ENCODE data around the gene EGR1.

DNA sequence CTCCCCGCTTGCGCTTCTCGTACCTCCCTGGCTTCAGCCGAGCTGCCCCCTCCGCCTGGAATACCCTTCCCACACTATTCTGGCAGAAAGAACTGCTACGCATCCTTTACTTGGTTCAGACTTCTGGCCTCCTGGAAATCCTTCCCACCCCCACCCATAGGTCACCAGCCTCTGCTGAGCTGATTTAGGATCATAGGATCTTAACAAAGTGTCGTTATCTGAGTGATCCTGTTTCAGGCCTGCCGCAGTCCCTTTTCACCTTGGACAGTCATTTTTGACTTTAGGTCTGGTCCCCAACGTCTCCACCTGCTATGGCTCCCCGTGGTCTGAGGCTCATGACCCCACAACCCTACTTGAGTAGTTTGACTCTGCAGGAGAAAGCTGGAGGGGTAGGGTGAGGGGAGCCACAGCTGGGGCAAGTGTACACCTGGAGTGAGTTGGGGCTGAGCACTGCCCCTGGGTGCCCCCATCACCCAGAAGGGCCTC lies 27.3 kb downstream of the EGR1 start:
- TF ChIP-seq, protein P1, sequence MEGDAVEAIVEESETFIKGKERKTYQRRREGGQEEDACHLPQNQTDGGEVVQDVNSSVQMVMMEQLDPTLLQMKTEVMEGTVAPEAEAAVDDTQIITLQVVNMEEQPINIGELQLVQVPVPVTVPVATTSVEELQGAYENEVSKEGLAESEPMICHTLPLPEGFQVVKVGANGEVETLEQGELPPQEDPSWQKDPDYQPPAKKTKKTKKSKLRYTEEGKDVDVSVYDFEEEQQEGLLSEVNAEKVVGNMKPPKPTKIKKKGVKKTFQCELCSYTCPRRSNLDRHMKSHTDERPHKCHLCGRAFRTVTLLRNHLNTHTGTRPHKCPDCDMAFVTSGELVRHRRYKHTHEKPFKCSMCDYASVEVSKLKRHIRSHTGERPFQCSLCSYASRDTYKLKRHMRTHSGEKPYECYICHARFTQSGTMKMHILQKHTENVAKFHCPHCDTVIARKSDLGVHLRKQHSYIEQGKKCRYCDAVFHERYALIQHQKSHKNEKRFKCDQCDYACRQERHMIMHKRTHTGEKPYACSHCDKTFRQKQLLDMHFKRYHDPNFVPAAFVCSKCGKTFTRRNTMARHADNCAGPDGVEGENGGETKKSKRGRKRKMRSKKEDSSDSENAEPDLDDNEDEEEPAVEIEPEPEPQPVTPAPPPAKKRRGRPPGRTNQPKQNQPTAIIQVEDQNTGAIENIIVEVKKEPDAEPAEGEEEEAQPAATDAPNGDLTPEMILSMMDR (IDR thresholded peaks at IDR 0.05), result no peak
- no peak for TF ChIP-seq POLR2A (IDR thresholded peaks at IDR 0.05)
